ENCODE measurements around the gene TCF12. TPM values are rescaled to one million over a fixed set of nuclear protein-coding genes. Genes with fewer than 3 reads are reported as not detected.

TCF12 gene
- total and polyA plus RNA-seq, 11 donors: 6.5 to 77.3 (median 43.5) TPM

DNA sequence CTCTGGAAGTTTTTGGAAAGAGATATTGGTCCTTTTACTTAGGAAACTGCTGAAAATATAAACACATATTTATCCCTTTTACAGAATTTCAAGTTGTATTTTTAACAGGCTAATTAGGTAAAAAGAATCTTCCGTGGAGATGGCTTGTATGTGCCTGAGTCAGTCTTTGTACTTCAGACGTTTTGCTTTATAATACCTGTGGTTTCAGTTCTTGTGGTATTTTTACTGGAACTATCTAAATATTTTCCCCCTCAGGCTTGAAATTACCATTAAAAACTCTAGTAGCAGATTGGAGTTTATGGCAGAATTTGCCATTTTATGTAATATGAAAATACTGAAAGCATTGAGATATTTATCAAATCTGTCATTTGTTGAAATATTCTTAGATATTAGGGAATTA lies 306.2 kb downstream of the TCF12 start:
- TF ChIP-seq, protein P1, sequence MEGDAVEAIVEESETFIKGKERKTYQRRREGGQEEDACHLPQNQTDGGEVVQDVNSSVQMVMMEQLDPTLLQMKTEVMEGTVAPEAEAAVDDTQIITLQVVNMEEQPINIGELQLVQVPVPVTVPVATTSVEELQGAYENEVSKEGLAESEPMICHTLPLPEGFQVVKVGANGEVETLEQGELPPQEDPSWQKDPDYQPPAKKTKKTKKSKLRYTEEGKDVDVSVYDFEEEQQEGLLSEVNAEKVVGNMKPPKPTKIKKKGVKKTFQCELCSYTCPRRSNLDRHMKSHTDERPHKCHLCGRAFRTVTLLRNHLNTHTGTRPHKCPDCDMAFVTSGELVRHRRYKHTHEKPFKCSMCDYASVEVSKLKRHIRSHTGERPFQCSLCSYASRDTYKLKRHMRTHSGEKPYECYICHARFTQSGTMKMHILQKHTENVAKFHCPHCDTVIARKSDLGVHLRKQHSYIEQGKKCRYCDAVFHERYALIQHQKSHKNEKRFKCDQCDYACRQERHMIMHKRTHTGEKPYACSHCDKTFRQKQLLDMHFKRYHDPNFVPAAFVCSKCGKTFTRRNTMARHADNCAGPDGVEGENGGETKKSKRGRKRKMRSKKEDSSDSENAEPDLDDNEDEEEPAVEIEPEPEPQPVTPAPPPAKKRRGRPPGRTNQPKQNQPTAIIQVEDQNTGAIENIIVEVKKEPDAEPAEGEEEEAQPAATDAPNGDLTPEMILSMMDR (IDR thresholded peaks at IDR 0.05): no peak
- no peak for TF ChIP-seq POLR2A (IDR thresholded peaks at IDR 0.05)
- 62 to 71% (median 67%) methylated on average over 2 of the region's 2 CpGs for WGBS, 4 donors
- DNase-seq (no peak), ATAC-seq (no peak)
- no peaks in the 10 kb centered on the region for H3K9me3 ChIP-seq
- H3K36me3 ChIP-seq: no peaks in the 10 kb centered on the region
- no peaks in the 10 kb centered on the region for H3K27me3 ChIP-seq
- intact Hi-C loops (cut with DNase I): loop anchor here in 1 of 10 donors (10.0 kb wide), 1 partner anchor 60 kb away; no protein-coding TSS in a partner anchor
- no peak overlapping the region for H3K4me3 ChIP-seq
- peaks cover 0 to 22% (median 2%) of the 10 kb centered on the region in 12 donors for H3K4me1 ChIP-seq
- no peak overlapping the region for H3K27ac ChIP-seq

DNA sequence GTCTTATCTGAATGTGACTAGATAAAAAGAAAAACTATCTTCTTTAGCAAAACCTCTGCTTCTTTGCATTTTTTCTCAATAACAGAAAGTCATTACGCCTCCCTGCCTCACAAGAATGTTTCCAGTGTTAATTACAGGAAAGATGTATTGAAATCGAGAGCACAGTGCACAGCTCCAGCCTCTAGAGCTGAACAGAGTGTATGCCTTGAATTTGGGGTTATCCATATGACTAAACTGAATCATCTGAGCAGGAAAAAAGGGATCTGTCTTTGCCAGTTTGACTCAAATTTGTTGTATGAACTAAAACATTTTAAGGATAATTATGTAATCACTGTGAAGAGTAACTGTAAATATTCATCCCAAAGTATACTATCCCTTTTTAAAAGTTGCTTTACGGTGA lies 308.7 kb downstream of the TCF12 start:
- H3K9me3 ChIP-seq: no peaks in the 10 kb centered on the region
- TF ChIP-seq, protein P1 (IDR thresholded peaks at IDR 0.05): no peak
- no peak for TF ChIP-seq POLR2A (IDR thresholded peaks at IDR 0.05)
- ATAC-seq (no peak), DNase-seq (no peak)
- no peaks in the 10 kb centered on the region for H3K27me3 ChIP-seq
- H3K27ac ChIP-seq: no peak overlapping the region
- peaks cover 0 to 15% (median 0%) of the 10 kb centered on the region in 12 donors for H3K4me1 ChIP-seq
- intact Hi-C loops (cut with DNase I): loop anchor here in 1 of 10 donors (10.0 kb wide), 1 partner anchor 58 kb away; no protein-coding TSS in a partner anchor
- WGBS, 4 donors: 75 to 88% (median 81%) methylated on average over 3 of the region's 3 CpGs
- H3K36me3 ChIP-seq: peaks cover 0 to 4% (median 2%) of the 10 kb centered on the region in 9 donors
- no peak overlapping the region for H3K4me3 ChIP-seq

DNA sequence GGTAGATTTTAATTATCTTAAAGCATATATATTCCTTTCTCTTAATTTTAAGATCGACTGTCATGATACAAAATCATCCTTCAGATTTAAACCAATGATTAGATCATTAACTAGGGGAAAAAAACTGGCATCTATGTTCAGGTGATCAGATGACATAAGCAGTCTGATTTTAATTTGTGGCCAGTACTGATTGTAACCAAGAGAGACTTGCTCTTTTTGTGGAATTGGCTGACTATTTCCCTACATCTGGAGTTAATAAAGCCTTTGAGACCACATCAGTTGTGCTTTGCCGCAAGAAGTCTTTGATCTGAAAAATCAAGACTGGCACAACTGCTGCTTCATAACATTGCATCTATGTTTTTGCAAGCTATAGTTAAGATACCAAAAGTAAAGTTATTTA lies 309.5 kb downstream of the TCF12 start:
- ATAC-seq (peak in 1 of 4 donors; percentile 26), DNase-seq (no peak)
- 69 to 84% (median 81%) methylated on average over 2 of the region's 2 CpGs for WGBS, 4 donors
- intact Hi-C loops (cut with DNase I): loop anchor here in 1 of 10 donors (10.0 kb wide), 1 partner anchor 57 kb away; no protein-coding TSS in a partner anchor
- H3K36me3 ChIP-seq: peaks cover 0 to 11% (median 10%) of the 10 kb centered on the region in 9 donors
- H3K4me1 ChIP-seq: peaks cover 0 to 13% (median 0%) of the 10 kb centered on the region in 12 donors
- TF ChIP-seq POLR2A (IDR thresholded peaks at IDR 0.05): no peak
- TF ChIP-seq, protein P1 (IDR thresholded peaks at IDR 0.05): no peak
- no peaks in the 10 kb centered on the region for H3K27me3 ChIP-seq
- H3K27ac ChIP-seq: no peak overlapping the region
- H3K9me3 ChIP-seq: no peaks in the 10 kb centered on the region
- no peak overlapping the region for H3K4me3 ChIP-seq

DNA sequence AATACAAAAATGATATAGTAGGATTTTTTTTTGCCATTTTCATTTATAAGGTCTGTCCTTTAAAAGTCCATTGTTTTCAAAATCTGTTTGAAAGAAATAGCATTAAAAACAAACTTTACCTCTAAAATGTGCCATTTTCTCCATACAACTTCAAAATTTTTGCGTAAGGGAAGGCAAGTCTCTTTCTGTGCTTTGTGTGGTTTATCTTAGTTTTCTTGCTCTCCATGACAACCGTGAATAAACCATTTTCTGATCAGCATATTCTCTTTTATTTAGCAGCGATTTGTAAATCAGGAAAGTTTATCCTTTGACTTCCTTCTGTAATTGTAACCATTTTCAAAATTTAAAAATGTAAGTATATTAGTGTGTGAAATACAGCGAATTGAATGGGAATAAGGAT lies 310.0 kb downstream of the TCF12 start:
- no peaks in the 10 kb centered on the region for H3K27me3 ChIP-seq
- no peak overlapping the region for H3K27ac ChIP-seq
- ATAC-seq (no peak), DNase-seq (no peak)
- WGBS, 4 donors: 76 to 88% (median 80%) methylated on average over 4 of the region's 4 CpGs
- no peak overlapping the region for H3K4me3 ChIP-seq
- intact Hi-C loops (cut with DNase I): loop anchor here in 1 of 10 donors (10.0 kb wide), 1 partner anchor 56 kb away; no protein-coding TSS in a partner anchor
- peaks cover 0 to 15% (median 15%) of the 10 kb centered on the region in 9 donors for H3K36me3 ChIP-seq
- no peak for TF ChIP-seq POLR2A (IDR thresholded peaks at IDR 0.05)
- TF ChIP-seq, protein P1 (IDR thresholded peaks at IDR 0.05): no peak
- H3K9me3 ChIP-seq: no peaks in the 10 kb centered on the region
- H3K4me1 ChIP-seq: peaks cover 0 to 9% (median 0%) of the 10 kb centered on the region in 12 donors
